IPS-18a (cell line): ENCODE results near the gene MIA.

Experiments
- H3K27ac ChIP-seq: one replicate; pipeline ENCODE4 v1.5.1; 2013; ENCODE audit warnings: low read length
- H3K27me3 ChIP-seq: one replicate; pipeline ENCODE4 v1.6.1; 2013; ENCODE audit warnings: mild to moderate bottlenecking, low read length; ENCODE audit not compliant: control insufficient read depth, insufficient read depth
- H3K36me3 ChIP-seq: one replicate; pipeline ENCODE4 v1.6.1; 2013; ENCODE audit warnings: low read depth, low read length; ENCODE audit not compliant: control insufficient read depth
- H3K4me1 ChIP-seq: one replicate; pipeline ENCODE4 v1.6.1; 2013; ENCODE audit warnings: low read depth, low read length; ENCODE audit not compliant: control insufficient read depth
- H3K4me3 ChIP-seq: one replicate; pipeline ENCODE4 v1.5.1; 2013; ENCODE audit warnings: low read length
- H3K9ac ChIP-seq: one replicate; pipeline ENCODE4 v1.6.1; 2013; ENCODE audit warnings: mild to moderate bottlenecking, low read length, moderate library complexity
- H3K9me3 ChIP-seq: one replicate; pipeline ENCODE4 v1.6.1; 2013; ENCODE audit warnings: low read depth, low read length; ENCODE audit not compliant: control insufficient read depth

The MIA gene

GRCh38 chr19:40800997-40801377 lies 25.7 kb downstream of the MIA start:
- Histone ChIP-seq H3K4me3 (no peak overlapping the region), H3K9ac (no peak overlapping the region), H3K4me1 (peaks cover 23% of the 10 kb centered on the region), H3K36me3 (peaks cover 42% of the 10 kb centered on the region), H3K27me3 (no peaks in the 10 kb centered on the region), H3K9me3 (no peaks in the 10 kb centered on the region), H3K27ac (no peak overlapping the region)

- no peaks in the 10 kb centered on the region for H3K9me3 ChIP-seq
- H3K4me1 ChIP-seq, result peaks cover 29% of the 10 kb centered on the region
- H3K4me3 ChIP-seq, result no peak overlapping the region
- H3K27ac ChIP-seq, result no peak overlapping the region
- no peaks in the 10 kb centered on the region for H3K27me3 ChIP-seq
- no peak overlapping the region for H3K9ac ChIP-seq
- peaks cover 42% of the 10 kb centered on the region for H3K36me3 ChIP-seq
Measured at GRCh38 chr19:40801426-40802299, 26.3 kb downstream of the MIA start.

DNA sequence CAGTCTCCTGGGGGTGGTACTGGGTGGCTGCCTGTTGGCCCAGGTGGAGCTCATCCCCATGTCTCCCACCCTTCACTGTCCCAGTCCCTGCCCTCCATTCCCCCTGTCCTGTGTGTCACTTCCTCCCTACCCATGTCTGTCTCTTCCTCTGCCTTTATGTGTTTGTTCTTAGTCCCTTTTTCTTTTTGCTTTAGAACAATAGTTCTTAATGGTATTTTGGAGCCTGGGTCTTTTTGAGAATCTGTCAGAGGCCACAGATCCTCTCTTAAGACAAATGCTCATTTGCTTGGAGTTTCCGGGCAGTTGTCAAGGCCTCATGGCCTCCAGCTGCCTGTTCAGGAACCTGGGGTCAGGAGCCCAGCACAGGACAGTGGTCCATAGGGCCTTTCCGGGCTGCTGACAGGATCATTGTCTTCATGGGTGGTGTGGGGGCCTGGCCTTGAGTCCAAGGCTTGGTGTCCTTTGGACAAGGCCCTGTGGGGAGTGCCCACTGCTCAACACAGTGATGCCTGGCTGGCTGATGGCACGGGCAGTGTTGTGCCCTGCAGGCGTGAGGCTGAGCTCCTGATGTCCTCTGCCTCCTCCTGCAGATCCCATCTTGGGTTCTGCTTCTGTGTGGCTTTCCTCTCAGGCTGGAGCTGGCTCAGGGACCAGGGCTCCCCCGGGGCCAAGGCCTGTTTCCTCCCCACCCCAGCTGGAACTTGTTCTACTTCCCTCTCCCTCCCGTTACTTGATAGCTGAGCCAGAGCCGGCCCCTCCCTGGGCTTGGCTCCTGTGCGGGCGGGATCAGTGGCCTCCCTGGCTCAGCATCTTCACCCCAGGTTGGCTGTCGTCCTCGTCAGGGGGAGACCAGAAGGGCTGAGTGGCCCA lies 27.2 kb downstream of the MIA start:
- Histone ChIP-seq H3K36me3 (peaks cover 47% of the 10 kb centered on the region), H3K27me3 (no peaks in the 10 kb centered on the region), H3K27ac (no peak overlapping the region), H3K4me3 (no peak overlapping the region), H3K9me3 (no peaks in the 10 kb centered on the region), H3K9ac (no peak overlapping the region), H3K4me1 (peaks cover 35% of the 10 kb centered on the region)

- Histone ChIP-seq H3K36me3 (peaks cover 54% of the 10 kb centered on the region), H3K4me3 (no peak overlapping the region), H3K9ac (no peak overlapping the region)
Measured at GRCh38 chr19:40803170-40803856, 28.0 kb downstream of the MIA start.

DNA sequence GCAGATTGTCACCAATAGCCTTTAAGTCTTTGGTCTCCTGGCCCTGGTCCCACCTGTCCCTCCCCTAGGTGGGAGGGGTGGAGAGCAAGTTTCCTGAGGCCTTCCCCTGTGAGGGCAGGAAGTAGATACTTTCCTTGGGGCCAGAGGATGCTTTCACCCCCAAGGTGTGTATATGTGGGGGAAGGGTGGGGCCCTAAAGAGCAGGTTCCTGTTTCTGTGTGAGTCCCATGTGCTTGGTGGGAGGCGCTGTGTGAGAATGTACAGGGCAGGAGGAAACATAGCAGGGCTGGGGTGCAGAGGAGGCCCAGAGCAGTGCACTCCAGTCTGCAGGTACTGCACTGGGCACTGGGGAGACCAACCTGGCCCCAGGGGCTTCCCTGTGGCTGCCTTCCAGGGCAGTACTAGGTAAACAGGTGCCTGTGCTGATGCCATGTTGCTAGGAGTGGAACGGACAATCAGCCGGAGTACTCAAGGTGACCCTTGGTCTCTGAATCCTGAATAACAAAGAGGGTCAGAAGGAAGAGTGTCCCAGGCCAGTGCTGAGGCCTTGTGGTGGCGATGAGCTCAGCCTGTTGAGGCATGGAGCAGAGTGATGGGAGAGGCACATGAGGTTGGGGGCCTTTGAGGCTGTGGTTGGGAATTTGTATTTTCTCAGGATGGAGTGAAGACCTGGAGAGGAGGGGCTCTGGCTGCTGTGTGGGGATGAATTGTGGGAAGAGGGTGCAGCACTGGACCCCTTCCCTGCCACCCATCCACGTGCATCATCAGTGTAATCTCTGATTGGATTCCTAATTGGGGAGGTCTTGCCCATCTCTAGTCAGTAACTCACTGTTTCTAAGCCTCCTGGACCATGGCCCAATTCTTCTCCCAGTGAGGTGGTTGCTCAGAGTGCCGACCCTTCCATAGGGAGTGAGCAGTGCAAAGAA lies 28.8 kb downstream of the MIA start:
- Histone ChIP-seq H3K36me3 (peaks cover 58% of the 10 kb centered on the region), H3K9ac (peak overlapping the region; percentile 7), H3K4me3 (no peak overlapping the region), H3K9me3 (no peaks in the 10 kb centered on the region), H3K27ac (no peak overlapping the region), H3K4me1 (peaks cover 35% of the 10 kb centered on the region), H3K27me3 (no peaks in the 10 kb centered on the region)

More at GRCh38 chr19:40803170-40803856, 28.0 kb downstream of the MIA start:
- H3K27me3 ChIP-seq, result no peaks in the 10 kb centered on the region
- peak overlapping the region; percentile 2 for H3K27ac ChIP-seq
- H3K9me3 ChIP-seq, result no peaks in the 10 kb centered on the region
- H3K4me1 ChIP-seq, result peaks cover 35% of the 10 kb centered on the region

DNA sequence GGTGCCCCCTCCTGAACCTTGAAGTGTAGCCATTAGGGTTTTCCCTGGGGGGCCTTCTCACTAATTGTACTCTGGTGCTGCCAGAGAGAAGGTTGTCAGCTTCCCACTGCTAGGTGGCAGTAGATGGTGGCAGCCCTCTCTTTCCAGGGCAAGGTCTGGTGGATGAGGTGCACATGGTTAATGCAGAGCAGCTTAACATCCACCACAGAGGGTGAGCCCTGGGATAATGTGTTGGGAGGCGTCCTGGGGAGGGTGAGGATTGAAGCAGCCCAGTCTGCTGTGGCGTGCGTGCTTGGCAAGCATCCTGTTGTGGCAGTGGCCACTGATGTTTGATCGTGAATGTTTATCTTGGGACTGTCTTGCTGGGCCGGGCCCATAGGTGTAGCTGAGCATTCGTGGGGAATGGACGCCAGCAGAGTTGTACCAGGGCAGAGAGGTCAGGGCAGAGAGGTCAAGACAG lies 29.5 kb downstream of the MIA start:
- no peaks in the 10 kb centered on the region for H3K9me3 ChIP-seq
- no peak overlapping the region for H3K27ac ChIP-seq
- H3K36me3 ChIP-seq, result peaks cover 60% of the 10 kb centered on the region
- peak overlapping the region; percentile 7 for H3K9ac ChIP-seq
- no peaks in the 10 kb centered on the region for H3K27me3 ChIP-seq
- peaks cover 36% of the 10 kb centered on the region for H3K4me1 ChIP-seq
- H3K4me3 ChIP-seq, result no peak overlapping the region

DNA sequence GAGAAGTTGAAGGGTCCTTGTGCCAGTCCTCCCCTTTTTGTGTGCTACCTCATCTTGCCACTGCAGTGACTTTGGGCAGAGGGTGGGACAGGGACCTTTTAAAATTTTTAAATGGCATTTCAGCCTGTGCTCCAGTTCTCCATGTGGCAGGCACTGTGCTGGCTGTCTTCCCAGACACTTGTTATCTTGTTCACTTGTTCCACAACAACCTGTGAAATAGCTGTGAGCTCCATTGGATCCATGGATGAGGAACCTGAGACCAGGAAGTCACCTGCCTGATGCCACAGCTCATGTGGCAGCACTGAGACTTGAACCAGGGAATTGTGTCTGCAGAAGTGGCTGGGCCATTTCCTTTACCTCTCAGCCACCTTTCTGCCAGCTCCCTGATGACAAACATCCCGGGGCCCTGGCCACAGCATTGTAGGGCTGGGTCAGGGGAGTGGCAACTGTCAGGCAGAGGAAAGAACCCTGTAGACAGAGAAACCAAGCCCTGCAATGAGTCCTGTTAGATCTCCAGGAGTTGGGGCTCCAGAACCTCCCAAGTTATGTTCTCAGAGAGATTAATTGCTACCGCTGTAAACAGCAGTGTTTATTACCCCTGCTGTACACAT lies 30.0 kb downstream of the MIA start:
- peaks cover 40% of the 10 kb centered on the region for H3K4me1 ChIP-seq
- peaks cover 60% of the 10 kb centered on the region for H3K36me3 ChIP-seq
- H3K27ac ChIP-seq, result no peak overlapping the region
- H3K27me3 ChIP-seq, result no peaks in the 10 kb centered on the region
- H3K4me3 ChIP-seq, result no peak overlapping the region
- no peaks in the 10 kb centered on the region for H3K9me3 ChIP-seq
- no peak overlapping the region for H3K9ac ChIP-seq

GRCh38 chr19:40806423-40807146 lies 31.3 kb downstream of the MIA start:
- peak overlapping the region; percentile 79 for H3K27ac ChIP-seq
- peak overlapping the region; percentile 41 for H3K4me3 ChIP-seq
- H3K4me1 ChIP-seq, result peaks cover 44% of the 10 kb centered on the region
- H3K27me3 ChIP-seq, result peaks cover 3% of the 10 kb centered on the region
- no peaks in the 10 kb centered on the region for H3K9me3 ChIP-seq
- H3K9ac ChIP-seq, result no peak overlapping the region
- peaks cover 50% of the 10 kb centered on the region for H3K36me3 ChIP-seq

DNA sequence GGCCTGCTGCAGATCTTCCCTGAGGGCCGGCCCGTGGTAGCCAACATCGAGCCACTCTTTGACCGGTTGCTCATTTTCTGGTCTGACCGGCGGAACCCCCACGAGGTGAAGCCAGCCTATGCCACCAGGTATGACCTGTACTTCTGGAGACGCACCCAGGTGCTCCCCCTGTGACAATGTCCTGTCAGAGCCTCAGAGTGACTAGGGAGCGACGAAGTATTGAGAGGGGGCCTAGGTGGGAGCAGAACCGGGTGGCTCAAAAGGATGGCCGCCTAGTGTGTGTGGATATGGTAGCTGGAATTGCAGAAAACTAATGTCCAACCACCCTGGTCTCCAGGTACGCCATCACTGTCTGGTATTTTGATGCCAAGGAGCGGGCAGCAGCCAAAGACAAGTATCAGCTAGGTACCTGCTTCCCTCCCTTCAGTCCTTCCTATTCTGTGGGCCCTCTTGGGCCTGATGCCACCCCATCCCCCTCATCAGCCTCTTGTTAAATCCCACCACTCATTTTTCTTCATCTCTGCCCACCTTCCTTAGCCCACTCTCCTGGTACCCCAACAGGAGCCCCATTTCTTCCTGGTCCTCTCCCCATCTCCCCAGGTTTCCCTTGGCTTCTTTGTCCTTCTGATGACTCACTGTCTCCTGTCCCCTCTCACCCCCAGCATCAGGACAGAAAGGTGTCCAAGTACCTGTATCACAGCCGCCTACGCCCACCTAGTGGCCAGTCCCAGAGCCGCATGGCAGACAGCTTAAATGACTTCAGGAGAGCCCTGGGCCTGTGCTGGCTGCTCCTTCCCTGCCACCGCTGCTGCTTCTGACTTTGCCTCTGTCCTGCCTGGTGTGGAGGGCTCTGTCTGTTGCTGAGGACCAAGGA lies 32.1 kb downstream of the MIA start:
- no peak overlapping the region for H3K9ac ChIP-seq

More for the DNA sequence above, 32.1 kb downstream of the MIA start:
- H3K9me3 ChIP-seq, result no peaks in the 10 kb centered on the region
- H3K27ac ChIP-seq, result no peak overlapping the region
- peaks cover 44% of the 10 kb centered on the region for H3K4me1 ChIP-seq
- peaks cover 43% of the 10 kb centered on the region for H3K36me3 ChIP-seq
- peaks cover 10% of the 10 kb centered on the region for H3K27me3 ChIP-seq
- H3K4me3 ChIP-seq, result no peak overlapping the region
